ENCODE data around the gene P3H3.
A peak's percentile ranks its signal among the peaks of the same experiment; 100 is the strongest.

The P3H3 gene

DNA sequence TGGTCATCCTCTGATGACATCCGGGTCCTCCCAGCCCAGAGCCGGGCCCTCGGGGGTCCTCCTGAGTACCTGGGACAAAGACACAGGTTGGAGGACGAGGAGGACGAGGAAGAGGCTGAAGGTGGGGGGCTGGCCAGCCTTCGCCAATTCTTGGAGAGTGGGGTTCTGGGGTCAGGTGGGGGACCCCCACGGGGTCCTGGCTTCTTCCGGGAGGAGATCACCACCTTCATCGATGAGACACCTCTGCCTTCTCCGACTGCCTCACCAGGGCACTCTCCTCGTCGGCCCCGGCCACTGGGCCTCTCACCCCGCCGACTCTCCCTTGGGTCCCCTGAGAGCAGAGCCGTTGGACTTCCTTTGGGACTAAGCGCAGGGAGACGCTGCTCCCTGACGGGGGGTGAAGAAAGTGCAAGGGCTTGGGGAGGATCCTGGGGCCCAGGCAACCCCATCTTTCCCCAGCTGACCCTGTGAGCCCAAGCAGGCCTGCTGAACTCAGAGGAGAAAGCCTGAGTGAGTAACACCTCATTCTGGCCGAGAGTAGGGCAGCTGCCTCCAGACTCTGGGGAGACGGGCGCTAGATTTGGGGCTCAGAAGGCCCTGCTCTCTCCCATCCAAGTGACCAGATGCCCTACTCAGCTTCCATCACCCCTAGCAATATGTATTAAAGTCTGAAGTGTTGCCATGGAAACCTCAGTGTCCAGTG, 1.3 kb upstream of the P3H3 start:
- DNase-seq (ENCODE audit: low read depth, low spot score) = no peak

DNA sequence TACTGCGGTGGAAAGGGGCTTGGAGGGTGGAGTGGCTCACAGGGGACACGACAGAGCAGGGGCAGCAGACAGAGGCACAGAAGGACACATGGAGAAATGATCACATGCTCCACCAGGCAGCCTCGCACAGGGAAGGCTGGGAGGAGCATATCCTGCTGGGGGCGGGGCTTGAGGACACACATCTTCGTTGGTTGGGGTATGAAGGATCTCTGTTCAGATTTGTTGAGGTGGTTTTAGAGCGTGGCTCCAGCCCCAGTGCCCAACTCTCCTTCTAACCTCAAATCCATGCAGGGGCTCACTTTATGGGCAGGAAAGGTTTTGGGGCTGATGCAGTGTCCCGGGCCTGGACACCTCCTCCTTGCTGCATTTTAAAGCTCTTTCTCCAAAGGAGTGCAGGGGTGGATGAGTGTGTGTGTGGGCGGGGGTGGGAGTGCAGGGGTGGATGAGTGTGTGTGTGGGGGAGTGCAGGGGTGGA, 733 bp upstream of the P3H3 start:
- DNase-seq (ENCODE audit: low read depth, low spot score) = peak; percentile 72

DNA sequence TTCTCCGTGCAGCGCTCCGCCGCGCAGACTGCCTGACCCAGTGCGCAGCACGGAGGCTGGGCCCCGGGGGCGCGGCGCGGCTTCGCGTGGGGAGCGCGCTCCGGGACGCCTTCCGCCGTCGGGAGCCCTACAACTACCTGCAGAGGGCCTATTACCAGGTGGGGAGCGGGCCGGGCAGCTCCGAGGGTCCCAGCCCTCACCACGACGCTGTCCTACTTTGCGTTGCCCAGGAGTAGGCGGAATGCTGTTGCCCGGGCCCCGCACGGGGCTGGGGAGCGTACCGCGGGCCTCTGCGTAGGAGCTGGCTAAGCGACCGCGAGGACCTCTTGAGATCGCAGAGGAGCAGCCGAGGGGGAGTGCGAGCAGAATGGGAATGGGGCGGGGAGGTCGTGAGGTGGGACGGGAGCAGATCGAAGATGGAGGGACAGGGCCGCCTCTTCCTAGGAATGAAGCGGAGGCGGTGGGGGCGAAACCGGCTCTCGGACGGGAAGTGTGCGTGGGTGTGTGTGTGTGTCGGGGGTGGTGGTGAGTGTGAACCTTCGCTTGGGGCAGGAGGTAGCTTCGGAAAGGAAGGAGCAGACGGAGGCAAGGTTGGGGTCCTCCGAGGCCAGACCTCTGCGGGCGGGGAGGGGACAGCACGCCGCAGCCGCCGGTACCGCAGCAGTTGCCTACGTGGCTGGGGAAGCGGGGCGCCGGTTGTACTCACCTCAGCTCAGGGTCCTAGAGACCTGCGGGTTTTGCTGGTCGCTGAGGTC, 751 bp downstream of the P3H3 start:
- peak; percentile 82 for DNase-seq (ENCODE audit: low read depth, low spot score)

DNA sequence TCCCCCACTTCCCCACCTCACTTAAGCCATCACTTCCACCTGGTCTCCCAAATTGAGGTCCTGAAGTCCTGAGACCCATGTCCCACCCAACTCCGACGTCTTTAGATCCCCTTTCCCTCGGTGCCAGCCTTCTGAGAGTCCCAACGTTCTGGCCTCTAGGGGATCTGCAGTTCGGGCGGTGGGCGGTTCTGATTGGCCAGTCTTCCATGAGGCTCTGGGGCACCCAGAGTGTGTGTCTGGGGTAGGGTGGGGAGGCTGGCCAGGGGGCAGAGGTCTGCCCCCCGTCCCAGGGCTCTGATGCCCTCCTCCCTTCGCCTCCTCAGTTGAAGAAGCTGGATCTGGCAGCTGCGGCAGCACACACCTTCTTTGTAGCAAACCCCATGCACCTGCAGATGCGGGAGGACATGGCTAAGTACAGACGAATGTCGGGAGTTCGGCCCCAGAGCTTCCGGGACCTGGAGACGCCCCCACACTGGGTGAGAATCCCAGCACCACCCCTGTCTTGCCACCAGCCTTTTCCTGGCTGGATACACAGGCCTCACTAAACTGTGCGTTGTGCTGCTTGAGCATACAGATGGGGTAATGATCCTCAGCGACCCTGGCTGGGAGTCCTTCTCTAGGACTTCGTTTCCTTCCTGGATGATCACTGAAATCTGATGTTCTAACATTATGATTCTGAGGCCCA, 1.5 kb downstream of the P3H3 start:
- DNase-seq (ENCODE audit: low read depth, low spot score) = no peak

DNA sequence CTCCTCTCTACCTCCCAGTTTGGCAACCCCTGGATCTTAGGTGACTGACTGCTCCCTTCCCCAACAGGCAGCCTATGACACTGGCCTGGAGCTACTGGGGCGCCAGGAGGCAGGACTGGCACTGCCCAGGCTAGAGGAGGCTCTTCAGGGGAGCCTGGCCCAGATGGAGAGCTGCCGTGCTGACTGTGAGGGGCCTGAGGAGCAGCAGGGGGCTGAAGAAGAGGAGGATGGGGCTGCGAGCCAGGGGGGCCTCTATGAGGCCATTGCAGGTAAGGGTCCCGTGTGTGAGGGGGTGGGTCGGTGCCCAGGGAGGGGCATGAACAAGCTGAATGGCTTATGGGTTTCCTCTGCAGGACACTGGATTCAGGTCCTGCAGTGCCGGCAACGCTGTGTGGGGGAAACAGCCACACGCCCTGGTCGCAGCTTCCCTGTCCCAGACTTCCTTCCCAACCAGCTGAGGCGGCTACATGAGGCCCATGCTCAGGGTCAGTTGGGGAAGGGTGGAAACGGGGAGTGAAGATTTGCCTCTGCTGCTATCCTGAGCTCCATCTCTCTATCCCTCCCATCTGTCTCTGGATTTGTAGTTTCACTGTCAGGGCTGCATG, 2.2 kb downstream of the P3H3 start:
- DNase-seq (ENCODE audit: low read depth, low spot score) = no peak

DNA sequence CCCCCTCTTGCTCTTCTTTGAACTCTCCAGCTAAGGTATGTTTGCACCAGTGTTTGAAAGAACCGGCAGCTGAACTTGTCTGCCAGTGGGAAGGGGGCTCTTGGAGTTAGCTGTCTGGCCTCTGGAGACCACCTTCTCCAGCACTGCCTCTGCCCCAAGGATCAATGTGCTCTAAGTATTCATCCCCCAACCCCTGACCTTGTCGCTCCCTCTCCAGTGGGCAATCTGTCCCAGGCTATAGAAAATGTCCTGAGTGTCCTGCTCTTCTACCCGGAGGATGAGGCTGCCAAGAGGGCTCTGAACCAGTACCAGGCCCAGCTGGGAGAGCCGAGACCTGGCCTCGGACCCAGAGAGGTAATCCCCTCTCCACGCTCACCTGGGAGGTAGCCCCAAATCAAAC, 2.8 kb downstream of the P3H3 start:
- DNase-seq (ENCODE audit: low read depth, low spot score) = no peak

DNA sequence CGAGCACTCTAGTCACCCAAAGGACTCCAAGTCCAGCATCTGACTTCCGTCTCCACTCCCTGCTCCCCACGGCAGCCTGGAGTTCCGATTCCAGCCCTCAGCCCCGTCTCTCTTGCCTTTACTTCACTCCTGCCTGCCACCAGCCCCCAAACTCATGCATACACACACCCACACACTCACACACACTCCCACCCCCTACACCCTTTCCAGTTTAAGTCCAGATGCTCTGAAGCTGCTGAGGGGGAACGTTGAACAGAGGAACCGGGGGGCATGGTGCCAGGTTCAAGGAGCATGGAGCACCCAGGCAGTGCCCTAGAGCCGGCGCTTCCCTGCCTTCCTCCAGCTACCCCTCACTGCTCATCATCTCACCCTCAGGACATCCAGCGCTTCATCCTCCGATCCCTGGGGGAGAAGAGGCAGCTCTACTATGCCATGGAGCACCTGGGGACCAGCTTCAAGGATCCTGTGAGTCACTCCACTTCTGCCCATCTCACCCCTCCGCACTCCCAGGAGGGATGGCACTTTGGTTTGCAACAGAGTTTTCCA, 3.3 kb downstream of the P3H3 start:
- no peak for DNase-seq (ENCODE audit: low read depth, low spot score)

DNA sequence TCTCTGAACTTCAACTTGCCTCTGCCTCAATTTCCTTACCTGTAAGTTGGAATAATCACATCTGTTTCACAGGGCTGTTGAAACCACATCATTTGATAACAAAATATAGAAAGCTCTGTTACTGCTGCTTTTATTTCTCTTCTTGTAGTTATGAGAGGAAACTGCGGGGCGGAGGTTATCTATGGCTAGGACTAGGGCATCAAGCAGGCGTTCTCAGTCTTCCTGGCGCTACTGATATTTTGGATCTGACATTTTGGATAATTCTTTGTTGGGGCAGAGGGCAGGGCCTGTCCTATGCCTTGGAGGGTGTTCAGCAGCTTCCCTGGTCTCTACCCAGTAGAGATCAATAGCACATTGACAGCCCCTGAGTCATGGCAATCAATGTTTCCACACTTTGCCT, 3.9 kb downstream of the P3H3 start:
- no peak for DNase-seq (ENCODE audit: low read depth, low spot score)

DNA sequence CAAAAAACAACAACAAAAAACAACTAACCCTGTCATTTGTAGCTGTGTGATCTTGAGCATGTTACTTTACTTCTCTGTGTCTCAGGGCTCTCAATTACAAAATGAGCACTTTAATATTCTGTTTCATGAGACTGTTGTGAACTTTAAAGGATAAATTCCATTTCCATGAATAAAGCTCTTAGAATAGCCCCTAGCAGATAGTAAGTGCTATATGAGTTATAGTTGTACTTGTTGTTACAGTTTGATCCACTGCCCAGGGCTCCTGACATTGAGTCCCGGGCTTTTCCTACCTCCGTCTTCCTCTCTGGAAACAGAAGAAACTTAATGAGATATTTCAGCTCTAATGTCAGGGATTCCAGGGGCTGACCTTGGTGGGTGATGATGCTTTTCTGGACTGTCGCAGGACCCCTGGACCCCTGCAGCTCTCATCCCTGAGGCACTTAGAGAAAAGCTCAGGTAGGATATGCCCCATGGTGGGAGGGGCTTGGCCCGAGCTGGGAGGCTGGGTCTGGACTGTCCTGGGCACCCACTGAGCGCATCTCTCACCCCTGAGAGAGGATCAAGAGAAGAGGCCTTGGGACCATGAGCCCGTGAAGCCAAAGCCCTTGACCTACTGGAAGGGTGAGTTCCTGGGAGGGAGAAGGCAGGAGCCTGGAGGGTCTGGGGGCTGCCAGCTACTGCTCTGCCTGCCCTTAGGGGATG, 5.1 kb downstream of the P3H3 start:
- no peak for DNase-seq (ENCODE audit: low read depth, low spot score)

DNA sequence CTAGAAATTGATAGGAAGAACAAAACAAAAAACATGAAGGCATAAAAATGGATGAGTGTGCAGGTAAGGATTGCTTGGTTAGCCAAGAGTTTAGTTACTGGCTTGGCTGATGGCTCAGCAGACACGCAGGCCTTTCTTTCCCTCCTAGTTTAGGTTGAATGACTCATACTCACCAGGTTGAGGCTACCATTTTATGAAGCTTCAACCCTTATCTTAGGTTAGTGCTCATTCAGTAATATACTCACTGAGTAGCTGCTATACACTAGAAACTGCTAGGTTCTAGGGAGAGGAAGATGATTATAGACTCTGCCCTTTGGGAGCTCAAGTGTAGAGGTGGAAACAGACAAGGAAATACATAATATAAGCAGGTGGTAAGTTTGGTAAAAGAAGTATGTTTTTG, 6.0 kb downstream of the P3H3 start:
- no peak for DNase-seq (ENCODE audit: low read depth, low spot score)

DNA sequence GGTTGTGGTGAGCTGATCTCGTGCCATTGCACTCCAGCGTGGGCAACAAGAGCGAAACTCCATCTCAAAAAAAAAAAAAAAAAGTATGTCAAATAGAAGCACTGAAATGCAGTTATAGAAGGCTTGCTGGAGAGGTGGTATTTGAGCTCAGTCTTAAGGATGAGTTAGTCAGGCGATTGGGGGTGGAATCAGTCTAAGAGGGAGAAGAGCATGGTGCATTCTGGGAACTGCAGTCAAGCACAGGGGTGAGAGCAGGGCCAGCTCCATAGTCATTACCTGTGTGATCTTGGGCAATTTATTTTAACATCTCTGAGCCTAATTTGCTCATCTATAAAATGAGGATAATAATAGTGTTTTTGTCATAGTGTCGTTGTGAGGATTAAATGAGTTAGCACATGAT, 6.7 kb downstream of the P3H3 start:
- DNase-seq (ENCODE audit: low read depth, low spot score) = no peak

DNA sequence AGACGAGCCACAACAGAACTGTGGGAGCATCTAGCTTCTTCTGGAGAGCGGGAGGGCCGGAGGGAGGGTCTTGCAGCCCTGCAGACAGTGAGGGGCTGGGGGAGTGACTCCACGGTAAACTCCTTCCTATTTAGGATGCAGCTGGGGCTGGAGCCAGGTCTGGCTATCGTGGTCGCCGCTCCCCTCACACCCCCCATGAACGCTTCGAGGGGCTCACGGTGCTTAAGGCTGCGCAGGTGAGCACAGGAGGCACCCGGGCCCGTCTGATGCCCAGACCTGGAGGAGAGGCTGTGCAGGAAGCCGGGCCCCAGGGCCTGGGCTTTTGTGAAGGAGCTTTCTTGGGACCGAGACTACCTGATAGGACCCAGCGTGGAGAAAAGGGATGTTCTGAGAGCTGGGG, 8.6 kb downstream of the P3H3 start:
- DNase-seq (ENCODE audit: low read depth, low spot score) = no peak

DNA sequence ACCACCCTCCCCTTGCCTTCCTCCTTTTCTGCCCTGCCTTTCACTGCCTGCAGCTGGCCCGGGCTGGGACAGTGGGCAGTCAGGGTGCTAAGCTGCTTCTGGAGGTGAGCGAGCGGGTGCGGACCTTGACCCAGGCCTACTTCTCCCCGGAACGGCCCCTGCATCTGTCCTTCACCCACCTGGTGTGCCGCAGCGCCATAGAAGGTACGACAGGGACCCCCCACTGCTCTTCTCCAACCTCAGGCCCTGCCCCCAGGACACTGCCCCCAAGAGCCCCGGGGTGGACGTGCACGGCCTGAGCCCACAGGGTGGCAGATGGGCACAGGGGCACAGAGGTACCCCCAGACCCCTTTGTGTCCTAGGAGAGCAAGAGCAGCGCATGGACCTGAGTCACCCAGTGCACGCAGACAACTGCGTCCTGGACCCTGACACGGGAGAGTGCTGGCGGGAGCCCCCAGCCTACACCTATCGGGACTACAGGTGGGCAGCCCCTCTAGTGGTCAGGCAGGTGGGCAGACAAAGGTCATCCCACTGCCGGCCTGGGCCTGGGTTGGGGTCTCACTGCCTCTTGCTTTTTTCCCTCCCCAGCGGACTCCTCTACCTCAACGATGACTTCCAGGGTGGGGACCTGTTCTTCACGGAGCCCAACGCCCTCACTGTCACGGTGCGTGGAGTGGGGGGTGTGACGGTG, 9.3 kb downstream of the P3H3 start:
- DNase-seq (ENCODE audit: low read depth, low spot score) = no peak

DNA sequence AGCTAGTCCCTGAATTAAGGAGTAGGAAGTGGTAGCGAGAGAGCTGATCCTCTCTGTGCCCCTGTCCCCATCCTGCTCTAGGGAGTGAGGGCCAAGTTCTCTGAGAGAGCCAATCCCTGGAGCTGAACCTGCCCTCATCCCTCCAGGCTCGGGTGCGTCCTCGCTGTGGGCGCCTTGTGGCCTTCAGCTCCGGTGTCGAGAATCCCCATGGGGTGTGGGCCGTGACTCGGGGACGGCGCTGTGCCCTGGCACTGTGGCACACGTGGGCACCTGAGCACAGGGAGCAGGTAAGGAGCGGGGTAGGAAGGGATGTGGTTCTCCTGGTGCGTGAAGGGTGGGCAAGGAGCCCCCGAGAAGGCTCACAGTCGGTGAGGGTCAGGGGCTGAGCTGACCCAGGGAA, 10.6 kb downstream of the P3H3 start:
- DNase-seq (ENCODE audit: low read depth, low spot score) = no peak

DNA sequence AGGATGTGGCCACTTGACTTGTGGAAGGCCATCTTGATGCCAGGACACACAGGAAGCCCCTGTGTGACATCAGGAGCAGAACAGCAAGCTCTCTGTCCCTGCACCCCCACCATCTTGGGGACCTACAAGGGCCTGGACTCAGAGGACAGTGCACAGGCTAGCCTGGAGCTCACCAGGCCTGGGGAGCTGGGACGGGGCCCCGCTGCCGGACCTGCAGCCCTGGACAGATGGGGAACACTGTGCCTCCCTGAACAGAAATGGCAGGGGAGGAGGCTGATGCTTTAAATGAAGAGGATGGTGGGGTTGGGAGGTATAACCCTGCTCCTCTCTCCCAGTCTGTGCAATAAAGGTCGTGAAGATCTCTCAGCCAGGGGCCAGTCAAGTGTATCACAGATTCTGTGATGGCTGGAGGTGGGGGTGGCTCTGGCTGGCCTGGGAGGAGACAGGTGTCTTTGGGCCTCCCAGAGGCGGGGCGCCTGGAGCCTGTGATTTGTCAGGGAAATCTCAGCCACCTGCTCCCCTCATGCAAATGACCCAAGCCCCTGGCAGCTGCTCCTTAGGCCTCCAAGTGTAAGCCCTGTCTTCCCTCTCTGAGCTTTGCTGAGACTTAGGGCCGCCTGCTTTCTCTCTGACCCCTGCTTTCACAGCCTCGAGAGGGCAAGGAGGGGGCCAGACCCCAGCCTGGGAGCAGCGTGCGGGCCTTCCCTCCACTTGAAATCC, 11.4 kb downstream of the P3H3 start:
- DNase-seq (ENCODE audit: low read depth, low spot score) = no peak

DNA sequence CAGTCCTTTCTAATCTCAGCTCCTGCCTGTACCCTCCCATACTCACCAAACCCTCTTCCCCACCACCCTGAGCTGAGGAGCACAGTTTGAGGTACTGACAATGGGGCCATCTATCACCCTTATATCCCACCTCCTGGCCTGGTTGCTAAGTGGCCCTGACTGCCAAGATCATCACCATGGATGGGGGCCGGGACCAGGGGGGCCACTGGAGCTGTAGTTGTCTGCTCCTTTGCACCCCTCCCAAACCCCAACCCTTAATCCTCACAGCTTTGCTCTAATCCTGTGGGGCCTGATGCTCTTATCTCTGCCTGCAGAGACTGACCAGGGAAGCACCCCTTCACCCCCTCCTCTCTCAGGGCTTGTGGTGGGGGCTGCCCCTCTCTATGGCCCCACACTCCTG, 12.1 kb downstream of the P3H3 start:
- DNase-seq (ENCODE audit: low read depth, low spot score) = no peak

DNA sequence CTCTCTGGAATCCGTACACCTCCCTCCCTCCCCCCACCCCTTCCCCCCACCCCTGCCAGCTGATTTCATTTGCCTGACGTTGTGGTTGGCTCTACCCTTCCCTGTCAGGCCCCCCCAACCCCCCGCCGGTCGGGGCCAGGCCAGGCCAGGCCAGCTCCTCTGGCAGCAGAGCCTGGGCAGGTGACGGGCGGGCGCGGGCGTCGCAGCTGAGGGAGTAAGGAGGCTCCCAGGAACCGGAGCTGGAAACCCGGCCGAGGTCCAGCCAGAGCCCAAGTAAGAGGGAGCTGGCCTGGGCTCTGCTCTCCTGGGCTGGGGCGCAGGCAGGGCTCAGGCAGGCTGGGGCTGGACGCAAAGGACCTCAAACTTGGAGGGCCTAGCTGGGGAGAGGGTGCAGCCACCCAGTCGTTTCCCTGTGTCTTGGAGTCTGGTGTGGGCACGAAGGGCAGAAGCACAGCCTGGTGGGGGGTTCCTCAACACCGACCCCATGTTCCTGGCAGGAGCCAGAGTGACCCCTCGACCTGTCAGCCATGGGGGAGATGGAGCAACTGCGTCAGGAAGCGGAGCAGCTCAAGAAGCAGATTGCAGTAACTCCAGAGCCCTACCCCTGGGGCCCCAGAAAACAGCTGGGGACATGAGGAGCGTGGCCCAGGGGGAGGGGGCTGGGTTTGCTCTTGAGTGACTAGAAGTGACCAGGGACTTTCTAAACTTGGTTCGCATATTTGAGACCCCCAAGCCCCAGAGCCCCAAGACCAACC, 12.7 kb downstream of the P3H3 start, which contains the start of gene GNB3:
Gene GNB3, plus strand, starts transcription at position 165 of the 755 bp plus-strand sequence. Its CDS starts 363 bp downstream, at position 528.
- no peak for DNase-seq (ENCODE audit: low read depth, low spot score)

DNA sequence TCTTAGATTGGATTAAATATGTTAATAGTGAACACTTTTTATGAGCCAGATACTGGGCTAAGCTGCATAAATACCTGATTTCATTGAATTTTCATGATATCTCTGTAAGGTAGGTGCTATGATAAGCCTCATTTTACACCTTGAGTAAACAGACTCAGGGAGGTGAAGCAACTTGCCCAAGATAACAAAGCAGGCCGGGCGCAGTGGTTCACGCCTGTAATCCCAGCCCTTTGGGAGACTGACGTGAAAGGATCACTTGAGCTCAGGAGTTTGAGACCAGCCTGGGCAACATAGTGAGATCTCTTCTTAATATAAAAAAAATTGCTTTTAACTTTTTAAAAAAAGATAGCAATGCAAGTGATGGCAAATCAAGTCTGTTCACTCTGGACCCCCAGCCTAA, 13.9 kb downstream of the P3H3 start:
- DNase-seq (ENCODE audit: low read depth, low spot score) = no peak

Measured in astrocyte of the hippocampus (primary cell).